ENCODE data around the gene IL5RA.
A peak's percentile ranks its signal among the peaks of the same experiment; 100 is the strongest.

IL5RA gene, protein sequence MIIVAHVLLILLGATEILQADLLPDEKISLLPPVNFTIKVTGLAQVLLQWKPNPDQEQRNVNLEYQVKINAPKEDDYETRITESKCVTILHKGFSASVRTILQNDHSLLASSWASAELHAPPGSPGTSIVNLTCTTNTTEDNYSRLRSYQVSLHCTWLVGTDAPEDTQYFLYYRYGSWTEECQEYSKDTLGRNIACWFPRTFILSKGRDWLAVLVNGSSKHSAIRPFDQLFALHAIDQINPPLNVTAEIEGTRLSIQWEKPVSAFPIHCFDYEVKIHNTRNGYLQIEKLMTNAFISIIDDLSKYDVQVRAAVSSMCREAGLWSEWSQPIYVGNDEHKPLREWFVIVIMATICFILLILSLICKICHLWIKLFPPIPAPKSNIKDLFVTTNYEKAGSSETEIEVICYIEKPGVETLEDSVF

GRCh38 chr3:3110299-3110630 is at the start of gene IL5RA:
Gene IL5RA, minus strand, starts transcription at chr3:3110374. Its CDS starts 5,390 bp downstream, at chr3:3104984.
- DNase-seq, result no peak

DNA sequence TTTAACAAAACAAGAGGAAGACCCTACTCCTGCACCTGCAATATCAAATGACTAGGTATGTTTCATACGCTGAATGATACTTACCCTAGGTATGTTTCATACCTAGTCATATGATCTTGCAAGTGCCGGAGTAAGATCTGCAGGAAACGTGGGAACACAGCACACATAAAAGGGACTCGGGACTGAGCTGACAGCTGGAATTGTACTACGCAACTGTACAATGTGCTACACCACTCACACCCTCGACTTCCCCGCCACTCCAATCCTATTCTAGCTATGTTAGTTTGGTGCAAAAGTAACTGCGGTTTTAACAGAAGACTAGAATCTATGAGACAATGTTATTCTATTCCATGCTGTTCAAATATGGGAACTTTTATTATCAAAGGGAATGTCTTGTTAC is 47.3 kb upstream of the IL5RA start:
- no peak for DNase-seq

DNA sequence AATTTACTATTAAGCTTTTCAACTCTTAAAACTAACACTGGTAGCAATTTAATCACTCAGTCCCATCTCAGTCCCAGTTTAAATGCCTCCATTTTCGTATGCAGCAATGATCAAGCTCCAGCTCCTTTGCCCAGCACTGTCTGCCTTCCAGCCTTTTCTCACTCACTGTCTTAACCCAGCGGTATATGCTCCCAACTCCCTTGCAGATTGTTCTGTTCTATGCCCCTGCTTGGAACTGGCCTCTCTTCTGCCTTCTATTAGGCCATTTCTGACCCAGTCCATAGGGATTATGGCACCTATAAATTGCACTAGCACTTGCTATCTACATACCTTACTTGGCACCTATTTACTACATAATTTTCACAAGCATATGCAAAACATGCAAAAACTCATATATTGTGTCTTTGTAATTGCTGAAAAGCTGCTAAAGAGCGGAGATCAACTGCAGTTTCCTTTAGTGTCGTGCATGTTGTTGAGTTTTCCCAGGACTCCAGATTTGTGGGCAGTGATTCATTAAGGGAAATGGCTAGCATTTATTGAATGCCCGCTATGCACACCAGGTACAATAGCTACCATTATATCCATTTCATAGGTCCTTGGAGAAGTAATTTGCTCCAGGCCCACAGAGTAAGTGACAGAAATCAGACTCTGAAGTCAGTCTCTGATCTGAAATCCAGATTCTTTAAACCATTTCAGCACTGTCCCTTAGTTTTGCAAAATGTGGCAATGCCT is 44.9 kb upstream of the IL5RA start:
- no peak for DNase-seq

GRCh38 chr3:3151513-3151912 is 41.3 kb upstream of the IL5RA start:
- no peak for DNase-seq

GRCh38 chr3:3149560-3149959 is 39.4 kb upstream of the IL5RA start:
- DNase-seq, result no peak

GRCh38 chr3:3145831-3146230 is 35.7 kb upstream of the IL5RA start:
- no peak for DNase-seq

DNA sequence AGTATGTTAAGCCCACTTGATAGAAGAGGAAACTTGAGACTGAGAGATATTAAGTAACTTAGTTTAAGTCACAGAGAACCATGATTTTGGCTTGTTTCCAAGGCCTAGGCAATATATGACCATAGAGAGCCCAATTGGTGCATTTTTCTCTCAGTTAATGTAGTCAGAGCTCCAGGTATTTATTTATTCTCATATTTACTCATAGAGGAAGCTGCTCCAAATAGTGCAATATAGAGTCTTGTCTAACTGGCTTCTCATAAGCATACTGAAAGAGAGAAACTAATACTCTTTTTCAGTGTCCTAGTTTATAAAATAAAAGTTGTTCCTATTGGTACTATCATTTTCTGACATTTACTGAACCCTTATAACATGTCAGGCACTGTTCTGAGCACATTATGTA is 31.8 kb upstream of the IL5RA start:
- DNase-seq, result no peak

DNA sequence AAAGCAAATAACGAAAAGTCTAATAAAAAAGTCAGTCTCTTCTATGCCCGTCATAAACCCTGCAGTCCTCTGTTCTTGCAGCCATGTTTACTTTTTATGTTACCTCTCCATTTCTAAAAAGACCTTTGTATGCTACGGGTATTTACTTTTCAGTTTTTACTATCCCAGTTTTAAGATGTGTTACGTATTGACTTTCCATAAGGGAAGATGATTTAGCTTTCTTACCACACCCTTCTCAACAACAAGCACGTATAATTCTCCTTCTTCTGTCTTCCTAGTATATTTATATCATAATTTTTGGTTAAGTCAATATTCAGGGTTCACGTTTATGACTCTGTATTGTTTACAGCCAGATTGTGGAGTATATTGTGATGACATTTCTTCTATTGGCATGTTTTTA is 27.4 kb upstream of the IL5RA start:
- DNase-seq, result no peak

DNA sequence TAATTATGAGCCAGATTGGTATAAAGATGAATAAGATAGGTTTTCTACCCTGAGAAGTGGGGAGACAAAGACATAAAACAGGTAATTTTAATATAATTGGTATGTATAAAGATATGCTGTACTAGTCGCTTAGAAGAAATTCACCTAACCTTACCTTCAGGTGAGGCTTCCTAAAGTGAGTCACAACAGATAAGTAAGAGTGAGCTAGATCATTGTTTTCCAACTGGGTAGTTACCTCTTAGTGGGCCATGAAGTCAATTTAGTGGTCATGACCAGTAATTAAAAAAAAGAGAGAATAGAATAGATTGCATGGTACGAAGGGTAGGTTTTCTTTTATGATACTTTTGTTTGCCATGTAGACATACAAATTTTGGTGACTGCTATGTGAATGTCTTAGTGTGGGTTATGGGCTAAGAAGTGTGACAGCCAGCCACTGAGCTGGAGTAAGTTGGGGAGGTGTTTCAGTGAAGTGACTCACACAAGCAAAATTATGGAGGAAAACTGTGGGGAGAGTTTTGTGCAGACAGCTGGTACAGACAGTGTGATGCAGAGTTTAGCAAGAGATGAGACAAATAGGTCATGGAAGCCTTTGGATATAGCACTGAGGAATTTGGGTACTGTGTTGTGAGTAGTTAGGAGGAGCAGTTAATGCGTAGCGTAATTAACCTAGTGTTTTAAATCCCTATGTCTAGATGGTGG is 24.7 kb upstream of the IL5RA start:
- no peak for DNase-seq

- DNase-seq, result no peak
Observed at GRCh38 chr3:3133500-3133899, 23.3 kb upstream of the IL5RA start.

- no peak for DNase-seq
Observed at GRCh38 chr3:3129579-3129978, 19.4 kb upstream of the IL5RA start.

DNA sequence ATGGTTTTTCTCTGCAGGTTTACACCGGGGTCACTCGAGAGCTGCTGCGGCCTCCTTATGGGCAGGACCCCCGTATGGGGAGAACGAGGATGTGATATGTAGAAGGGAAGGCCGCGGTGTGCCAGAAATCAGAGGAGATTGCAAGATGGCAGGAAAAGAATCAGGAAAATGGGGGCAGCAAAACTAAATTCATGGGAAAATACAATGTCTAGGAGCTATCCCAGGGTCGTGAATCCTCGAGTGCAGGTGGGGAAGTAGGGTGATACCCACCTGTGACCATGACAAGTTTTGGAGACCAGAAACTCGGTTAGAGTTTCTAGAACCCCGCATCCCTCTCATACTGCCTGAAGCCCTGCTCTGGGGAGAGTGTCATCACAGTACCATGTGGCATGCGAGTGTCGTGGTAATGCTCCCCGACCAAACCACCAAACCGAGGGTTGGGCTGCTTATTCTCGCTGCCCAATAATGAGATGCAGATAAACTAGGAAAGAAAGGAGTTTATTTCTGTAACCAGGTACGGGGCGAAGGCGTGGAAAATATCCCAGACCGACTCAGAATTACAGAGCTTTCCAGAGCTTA is 17.3 kb upstream of the IL5RA start:
- no peak for DNase-seq

GRCh38 chr3:3126477-3127431 is 16.6 kb upstream of the IL5RA start, which contains the start of gene TRNT1:
Gene TRNT1, plus strand, starts transcription at chr3:3126940. Its CDS starts 2,101 bp downstream, at chr3:3129041.
- peak; percentile 30 for DNase-seq

- DNase-seq, result no peak
Observed at GRCh38 chr3:3125977-3126376, 15.8 kb upstream of the IL5RA start.

- DNase-seq, result no peak
Observed at GRCh38 chr3:3119393-3119851, 9.2 kb upstream of the IL5RA start.

DNA sequence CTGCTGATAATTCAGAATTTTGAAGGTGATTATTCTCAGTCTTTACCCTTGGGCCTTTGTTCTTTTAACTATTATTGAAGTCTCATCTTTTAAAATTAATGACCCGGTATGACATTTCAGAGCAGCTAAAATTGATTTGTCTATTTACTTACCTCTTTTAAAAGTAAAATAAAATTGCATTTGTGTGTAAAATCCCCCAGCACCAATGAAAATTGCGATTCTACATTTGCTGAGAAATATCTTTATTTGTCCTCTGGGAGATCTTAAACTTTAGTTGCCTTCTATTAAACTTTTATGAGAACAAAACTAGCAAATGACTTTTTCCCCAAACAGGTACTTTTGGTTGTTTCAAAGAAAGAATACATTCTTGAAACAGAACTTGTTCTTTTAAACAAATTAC is 7.5 kb upstream of the IL5RA start:
- DNase-seq, result no peak

- DNase-seq, result no peak
Observed at GRCh38 chr3:3113042-3113709, 3.0 kb upstream of the IL5RA start.

DNA sequence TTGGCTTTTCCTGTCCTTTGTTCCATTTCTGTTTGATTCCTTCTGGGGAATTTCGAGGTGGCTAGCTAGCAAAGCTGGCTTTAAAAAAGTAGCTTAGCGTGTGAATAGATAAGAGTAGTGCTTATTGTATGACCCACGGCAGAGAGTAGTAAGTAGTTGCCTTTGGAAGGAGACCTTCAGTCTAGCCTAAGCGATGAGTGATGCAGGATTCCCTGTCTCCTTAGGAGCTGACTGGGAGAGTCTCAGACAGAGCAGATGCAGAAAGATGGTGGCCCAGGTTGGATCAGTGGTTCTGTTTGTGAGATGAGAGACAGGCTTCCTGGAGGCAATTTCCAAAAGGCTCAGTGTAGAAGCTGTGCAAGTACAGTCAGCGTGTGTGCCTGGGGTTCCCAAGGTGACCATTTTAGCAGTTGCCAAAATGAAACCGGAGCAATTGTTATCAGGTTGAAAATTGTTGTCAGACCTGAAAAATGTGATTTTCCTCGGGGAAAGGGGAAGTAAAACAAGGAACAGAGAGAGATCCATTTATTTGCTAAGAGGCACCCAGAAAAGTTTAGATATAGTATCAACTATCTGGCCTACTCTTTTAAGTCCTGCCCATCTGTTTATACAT is 681 bp upstream of the IL5RA start:
- DNase-seq, result no peak

GRCh38 chr3:3109407-3110298 is 521 bp downstream of the IL5RA start:
- no peak for DNase-seq

DNA sequence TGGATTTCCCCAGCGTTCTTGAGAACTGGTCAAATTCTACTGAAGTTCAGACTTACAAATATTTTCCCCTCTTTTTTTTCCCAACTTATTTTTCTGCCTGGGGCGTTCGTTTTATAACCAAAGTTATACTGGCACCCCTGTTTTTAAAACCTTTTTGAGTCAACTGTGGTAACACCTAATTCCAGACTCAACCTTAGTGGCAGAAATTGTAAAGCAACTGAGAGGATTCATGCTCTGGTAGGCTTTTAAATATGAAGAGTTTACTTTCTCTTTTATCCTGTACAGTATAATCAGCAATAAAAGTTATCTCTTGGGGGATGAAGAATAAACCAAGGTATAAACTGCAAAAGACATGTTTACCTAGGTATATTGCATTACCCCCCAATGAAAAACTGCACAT is 2.3 kb downstream of the IL5RA start:
- DNase-seq, result no peak
